Measurements from ENCODE around the gene RAB4B.

- TF ChIP-seq, protein P1, sequence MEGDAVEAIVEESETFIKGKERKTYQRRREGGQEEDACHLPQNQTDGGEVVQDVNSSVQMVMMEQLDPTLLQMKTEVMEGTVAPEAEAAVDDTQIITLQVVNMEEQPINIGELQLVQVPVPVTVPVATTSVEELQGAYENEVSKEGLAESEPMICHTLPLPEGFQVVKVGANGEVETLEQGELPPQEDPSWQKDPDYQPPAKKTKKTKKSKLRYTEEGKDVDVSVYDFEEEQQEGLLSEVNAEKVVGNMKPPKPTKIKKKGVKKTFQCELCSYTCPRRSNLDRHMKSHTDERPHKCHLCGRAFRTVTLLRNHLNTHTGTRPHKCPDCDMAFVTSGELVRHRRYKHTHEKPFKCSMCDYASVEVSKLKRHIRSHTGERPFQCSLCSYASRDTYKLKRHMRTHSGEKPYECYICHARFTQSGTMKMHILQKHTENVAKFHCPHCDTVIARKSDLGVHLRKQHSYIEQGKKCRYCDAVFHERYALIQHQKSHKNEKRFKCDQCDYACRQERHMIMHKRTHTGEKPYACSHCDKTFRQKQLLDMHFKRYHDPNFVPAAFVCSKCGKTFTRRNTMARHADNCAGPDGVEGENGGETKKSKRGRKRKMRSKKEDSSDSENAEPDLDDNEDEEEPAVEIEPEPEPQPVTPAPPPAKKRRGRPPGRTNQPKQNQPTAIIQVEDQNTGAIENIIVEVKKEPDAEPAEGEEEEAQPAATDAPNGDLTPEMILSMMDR (IDR thresholded peaks at IDR 0.05; ENCODE audit: insufficient read depth, low read length), result no peak
- TF ChIP-seq POLR2AphosphoS5 (IDR thresholded peaks at IDR 0.05; ENCODE audit: low read depth) (peak; percentile 30; the same call in 1 of the 2 replicates), GABPA (IDR thresholded peaks at IDR 0.05; ENCODE audit: low read depth) (no peak)
- TF ChIP-seq, protein P2, sequence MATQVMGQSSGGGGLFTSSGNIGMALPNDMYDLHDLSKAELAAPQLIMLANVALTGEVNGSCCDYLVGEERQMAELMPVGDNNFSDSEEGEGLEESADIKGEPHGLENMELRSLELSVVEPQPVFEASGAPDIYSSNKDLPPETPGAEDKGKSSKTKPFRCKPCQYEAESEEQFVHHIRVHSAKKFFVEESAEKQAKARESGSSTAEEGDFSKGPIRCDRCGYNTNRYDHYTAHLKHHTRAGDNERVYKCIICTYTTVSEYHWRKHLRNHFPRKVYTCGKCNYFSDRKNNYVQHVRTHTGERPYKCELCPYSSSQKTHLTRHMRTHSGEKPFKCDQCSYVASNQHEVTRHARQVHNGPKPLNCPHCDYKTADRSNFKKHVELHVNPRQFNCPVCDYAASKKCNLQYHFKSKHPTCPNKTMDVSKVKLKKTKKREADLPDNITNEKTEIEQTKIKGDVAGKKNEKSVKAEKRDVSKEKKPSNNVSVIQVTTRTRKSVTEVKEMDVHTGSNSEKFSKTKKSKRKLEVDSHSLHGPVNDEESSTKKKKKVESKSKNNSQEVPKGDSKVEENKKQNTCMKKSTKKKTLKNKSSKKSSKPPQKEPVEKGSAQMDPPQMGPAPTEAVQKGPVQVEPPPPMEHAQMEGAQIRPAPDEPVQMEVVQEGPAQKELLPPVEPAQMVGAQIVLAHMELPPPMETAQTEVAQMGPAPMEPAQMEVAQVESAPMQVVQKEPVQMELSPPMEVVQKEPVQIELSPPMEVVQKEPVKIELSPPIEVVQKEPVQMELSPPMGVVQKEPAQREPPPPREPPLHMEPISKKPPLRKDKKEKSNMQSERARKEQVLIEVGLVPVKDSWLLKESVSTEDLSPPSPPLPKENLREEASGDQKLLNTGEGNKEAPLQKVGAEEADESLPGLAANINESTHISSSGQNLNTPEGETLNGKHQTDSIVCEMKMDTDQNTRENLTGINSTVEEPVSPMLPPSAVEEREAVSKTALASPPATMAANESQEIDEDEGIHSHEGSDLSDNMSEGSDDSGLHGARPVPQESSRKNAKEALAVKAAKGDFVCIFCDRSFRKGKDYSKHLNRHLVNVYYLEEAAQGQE (IDR thresholded peaks at IDR 0.05; ENCODE audit: insufficient replicate concordance, low read depth), result no peak
These were observed 23.6 kb downstream of the RAB4B start for GRCh38 chr19:40801426-40802299.

All from HL-60 (cell line).